Stimulated activated CD4-positive, alpha-beta T cell treated with anti-CD3 and anti-CD28 coated beads, TNF-alpha, amount 100 ng/mL, for 24 hours (primary cell): Measurements from ENCODE around the gene RBM44.

Experiments used
- DNase-seq, 3 experiments: peaks; one replicate each; pipeline ENCODE4 v3.0.0-alpha.2; 2020; ENCODE audit warnings: low read depth in 3 of 3

RBM44 gene

DNA sequence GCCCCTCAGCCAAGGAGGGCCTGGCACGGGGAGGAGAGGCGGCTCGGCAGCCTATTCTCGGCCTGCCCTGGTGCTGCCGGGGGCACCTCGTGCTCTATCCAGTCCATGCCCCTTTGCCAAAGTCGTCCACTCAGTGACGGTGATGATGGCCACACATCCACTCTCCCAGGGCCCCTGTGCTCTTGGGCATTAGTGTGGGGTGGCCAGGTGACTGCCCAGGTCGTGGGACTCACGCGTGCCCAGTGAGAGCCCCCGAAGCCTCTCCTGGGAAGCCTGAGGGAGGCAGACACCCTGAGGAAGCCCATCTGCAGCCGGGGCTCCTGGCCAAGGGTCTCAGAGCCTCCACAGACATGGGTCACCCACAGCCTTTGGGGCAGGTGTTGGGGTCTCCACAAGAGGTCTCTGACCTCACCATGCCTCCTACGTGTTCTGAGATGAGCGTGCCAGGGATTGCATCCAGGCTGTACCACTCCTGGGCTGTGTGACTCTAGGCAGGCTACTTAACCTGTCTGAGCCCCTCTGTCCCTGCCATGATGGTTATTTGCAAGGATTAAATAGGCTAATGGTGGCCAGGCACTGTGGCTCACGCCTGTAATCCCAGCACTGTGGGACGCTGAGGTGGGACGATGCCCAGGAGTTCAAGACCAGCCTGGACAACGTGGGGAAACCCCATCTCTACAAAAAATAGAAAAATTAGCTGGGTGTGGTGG lies 73.8 kb downstream of the RBM44 start:
- DNase-seq: no peak

GRCh38 chr2:237873421-237873831 lies 74.8 kb downstream of the RBM44 start:
- no peak for DNase-seq

DNA sequence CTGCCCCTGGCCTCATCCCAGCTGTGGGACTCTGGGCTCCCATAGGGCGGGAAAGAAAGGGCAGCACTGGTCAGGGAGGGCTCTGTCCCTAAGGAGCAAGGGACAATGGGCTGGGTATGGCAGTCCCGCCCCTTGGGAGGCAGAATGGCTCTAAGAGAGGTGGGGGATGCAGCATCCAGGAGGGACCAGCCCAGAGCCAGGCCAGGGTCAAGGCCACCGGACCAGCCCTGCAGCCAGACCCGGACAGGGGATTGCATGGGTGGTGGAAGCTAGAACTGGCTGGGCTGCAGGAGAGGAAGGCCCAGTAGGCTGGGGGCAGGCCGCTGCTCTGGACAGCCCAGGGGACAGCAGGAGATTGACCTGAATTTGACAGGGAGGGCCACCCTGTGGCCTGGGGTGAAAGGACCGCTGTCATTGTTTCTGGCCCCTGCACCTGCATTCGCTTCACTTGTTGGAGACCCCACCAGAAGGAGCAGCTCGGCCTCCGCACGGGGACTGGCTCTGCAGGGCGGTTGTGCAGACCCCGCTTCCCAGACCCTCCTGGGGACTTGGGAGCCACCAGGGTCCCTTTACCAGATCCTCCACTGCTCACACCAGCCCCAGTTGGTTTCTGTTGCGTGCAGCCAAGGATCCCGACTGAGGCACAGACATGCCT lies 75.4 kb downstream of the RBM44 start:
- no peak for DNase-seq

- no peak for DNase-seq
Measured at GRCh38 chr2:237874585-237875161, 76.1 kb downstream of the RBM44 start.

- no peak for DNase-seq
Measured at GRCh38 chr2:237875256-237876060, 76.9 kb downstream of the RBM44 start.

DNA sequence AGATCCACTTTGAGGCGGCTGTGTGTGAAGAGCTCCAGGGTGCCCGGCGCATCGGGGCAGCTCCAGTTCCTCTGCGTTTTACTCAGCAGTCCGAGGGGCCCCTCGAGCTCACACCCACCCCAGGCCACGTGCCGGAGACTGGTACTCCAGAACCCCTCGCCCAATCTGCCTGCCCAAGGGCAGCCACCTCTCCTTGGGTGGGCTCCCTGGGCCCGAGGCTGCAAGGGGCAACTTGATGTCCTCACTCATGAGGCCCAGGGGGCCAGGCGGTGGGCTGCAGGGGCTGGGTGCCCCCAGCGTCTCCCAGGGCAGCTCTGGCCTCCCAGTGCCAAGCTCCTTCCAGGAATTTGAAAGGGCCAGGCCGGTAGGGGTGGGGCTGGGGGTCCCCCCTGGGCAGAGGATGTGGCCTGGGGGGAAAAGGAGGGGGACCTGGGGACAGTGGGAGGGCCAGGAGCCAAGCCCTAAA lies 77.5 kb downstream of the RBM44 start:
- no peak for DNase-seq

- DNase-seq: no peak
Measured at GRCh38 chr2:237876532-237876931, 78.0 kb downstream of the RBM44 start.

- no peak for DNase-seq
Measured at GRCh38 chr2:237876951-237877491, 78.4 kb downstream of the RBM44 start.

DNA sequence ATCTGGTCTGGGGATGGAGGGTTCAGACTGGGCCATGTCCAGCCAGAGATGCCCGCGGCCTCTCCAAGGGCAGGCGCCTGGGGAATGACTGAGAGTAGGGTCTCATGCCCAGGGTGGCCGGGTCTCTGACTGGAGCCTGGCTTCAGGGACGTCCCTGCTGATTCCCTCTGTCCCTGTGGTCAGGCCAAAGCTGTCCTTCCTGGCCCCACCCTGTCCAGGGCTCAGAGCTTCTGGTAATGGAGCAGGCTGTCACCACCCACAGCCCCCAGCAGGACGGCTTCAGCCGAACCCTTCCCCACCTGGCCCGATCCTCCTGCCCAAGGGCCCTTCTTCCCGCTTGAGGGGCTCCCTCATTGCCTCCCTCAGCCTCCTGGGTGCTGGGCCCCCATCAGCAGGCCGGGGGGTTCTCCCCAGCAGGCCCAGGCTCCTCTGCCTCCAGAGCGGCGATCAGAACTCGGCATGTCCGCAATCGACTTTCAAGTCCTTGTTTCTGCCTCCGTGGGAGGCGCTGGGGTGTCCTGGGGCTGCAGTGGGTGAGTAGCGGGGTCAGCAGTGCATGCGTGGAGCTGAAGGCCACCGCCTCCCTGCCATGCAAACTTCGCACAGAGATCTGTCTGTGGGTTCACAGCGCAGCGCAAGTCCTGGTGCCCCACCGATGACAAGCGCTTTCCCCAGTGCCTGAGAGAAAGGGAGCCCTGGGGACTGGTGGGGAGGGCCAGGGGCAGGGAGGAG lies 79.2 kb downstream of the RBM44 start:
- DNase-seq: no peak

- no peak for DNase-seq
Measured at GRCh38 chr2:237878321-237879057, 79.9 kb downstream of the RBM44 start.

GRCh38 chr2:237879058-237879430 lies 80.5 kb downstream of the RBM44 start:
- DNase-seq: no peak

DNA sequence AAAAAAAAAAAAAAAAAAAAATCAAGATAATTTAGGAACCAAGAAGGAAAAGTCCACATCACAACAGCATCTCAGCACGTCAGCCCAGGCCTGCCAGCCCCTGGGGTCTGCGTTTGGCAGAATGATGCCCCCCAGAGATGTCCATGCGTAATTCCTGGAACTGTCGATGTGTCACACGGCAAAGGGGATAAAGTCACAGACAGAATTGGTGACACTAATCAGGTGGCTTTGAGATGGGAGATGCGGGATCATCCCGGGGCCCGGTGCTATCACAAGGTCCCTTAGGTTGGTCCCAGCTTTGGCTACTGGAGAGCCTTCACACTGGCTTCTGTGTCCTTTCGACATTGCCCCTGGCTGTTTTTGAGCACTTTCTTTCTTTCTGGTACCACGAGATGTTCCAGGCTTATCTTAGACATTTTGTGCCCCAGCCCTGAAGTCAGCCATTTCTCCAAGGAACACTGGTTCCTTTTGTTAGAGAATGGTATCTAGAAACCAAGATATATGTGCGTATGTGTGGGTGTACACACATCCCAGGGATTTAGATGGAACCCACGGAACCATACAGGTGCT lies 81.5 kb downstream of the RBM44 start:
- DNase-seq: no peak

DNA sequence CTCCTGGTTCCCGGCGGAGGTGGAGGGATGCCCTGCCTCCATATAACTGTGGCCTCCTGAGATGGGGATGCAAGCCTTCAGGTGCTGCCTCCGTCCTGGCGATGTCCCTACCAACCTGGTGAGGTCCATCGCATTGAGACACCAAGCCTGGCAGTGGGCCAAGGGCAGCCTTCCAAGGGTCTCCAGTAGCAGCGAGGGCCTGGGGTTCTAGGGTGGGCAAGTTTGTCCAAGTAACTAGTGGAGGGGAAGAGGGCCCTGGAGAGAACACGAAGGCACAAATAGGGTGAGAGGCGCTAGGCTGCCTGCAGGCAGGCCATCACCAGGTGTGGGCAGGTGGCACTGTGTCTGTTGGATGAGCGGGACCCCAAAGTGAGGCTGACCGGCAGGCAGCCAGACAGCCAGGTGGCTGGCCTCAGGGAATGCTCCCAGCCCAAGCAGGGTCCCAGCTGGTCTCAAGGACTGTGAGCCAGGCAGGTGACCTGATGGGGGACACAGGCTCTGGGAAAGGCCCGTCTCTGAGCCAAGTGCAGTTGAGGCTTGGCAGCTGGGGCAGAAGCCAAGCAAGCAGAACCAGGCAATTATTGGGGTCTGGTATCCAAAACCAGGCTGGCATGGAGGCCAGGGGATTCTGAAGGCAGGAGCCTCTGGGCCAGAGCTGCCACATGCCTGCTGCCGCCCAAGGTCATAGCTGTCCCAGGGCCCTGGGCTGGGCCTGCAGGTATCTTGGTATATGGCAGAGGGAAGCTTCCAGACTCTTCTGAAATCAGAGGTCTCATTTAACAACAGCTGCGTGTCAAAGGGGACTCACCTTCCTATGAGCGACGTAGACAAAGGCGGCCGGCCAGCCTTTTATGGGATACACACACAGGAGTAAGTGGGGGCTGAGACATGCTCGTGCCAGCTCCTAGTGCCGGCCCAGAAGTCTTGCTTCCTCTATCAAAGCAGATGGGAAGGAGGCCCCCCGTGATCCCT lies 84.2 kb downstream of the RBM44 start:
- no peak for DNase-seq

DNA sequence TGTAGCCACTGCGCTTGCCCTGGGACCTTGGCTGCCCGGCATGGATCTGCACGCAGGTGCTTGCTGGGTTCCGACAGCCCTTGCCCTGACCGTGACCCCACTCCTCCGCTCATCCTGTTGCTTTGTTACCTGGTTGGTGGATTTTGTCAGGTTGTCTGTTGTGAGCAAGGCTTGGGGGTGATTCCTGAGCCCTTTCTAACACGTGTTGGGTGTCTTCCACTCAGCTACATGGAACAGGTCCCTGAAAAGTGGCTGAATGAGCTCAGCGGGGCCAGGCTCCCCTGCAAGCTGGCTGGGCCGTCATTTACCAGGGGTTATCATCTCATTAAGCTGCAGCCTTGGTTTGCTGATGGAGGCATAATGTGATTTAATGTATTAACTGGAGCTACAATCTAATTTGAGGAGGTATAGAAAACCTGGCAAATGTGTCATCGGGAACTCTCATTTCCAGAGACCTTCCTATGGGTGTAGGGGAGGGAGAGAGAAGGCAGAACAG lies 85.4 kb downstream of the RBM44 start:
- no peak for DNase-seq

GRCh38 chr2:237884681-237885080 lies 86.1 kb downstream of the RBM44 start:
- DNase-seq: no peak

GRCh38 chr2:237885111-237885930 lies 86.7 kb downstream of the RBM44 start:
- DNase-seq: no peak

DNA sequence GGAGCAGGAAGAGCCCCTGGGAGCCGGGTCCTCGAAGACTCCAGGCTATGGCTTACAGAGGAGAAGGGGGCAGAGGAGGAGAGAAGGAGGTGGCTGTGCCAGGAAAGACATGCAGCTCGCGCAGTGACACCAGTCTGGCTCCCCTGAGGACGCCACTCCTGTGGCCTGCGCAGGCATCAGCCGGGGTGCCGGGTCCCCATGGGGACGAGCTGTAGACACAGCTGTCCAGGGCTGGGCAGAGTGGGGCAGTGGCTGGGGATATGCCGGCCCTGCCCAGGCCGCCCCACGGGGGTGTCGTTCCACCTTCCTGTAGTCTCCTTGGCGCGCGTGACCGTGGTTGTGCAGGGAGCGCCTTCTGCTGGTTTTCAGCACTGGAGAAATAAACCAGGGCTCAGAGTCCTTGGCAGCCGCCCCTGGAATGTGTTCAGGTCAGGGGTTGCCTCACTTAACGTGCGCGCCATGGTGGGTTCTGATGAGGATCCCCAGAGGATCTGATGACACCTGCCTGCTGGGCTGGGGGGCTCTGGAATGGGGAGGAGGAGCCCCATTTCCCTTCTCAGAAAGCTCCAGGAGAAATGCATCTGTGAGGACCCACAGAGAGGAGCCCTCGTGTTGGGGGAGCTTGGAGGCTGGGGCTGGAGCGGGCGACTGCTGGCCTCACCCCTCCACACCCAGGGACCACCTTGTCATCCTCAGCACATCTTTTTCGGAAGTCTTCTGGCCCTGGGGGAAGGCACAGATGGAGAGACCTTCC lies 87.5 kb downstream of the RBM44 start:
- no peak for DNase-seq
